Gastroesophageal sphincter (tissue), 4 donors: ENCODE data around the gene SLC6A15. TPM values are rescaled to one million over a fixed set of nuclear protein-coding genes. Genes with fewer than 3 reads are reported as not detected.

ENCODE experiments used
- ATAC-seq: fragments of 150-250 bp; one replicate; pipeline ENCODE4 v1.9.1; 2016; ENCODE audit warnings: mild to moderate bottlenecking, moderate library complexity
- H3K27ac ChIP-seq, 4 donors: fragments of 200-600 bp; sonication (generic) in 3 of 4; 1 replicate in 3 of 4; 2 replicates in 1 of 4; pipeline ENCODE4 v1.5.1; 2016 to 2019
- H3K27me3 ChIP-seq: fragments of 200-600 bp; sonication (generic); one replicate; pipeline ENCODE4 v1.5.1; 2019
- H3K36me3 ChIP-seq, 2 donors: fragments of 200-600 bp; sonication (generic); one replicate each; pipeline ENCODE4 v1.5.1; 2019; ENCODE audit warnings: control low read depth in 1 of 2
- H3K4me1 ChIP-seq, 3 donors: fragments of 200-600 bp; sonication (generic); 1 replicate in 2 of 3; 2 replicates in 1 of 3; pipeline ENCODE4 v1.5.1; 2016 to 2019; ENCODE audit warnings: control low read depth in 2 of 3
- H3K4me3 ChIP-seq, 2 donors: fragments of 200-600 bp; sonication (generic); one replicate each; pipeline ENCODE4 v1.5.1; 2019; ENCODE audit warnings: mild to moderate bottlenecking in 1 of 2, moderate library complexity in 1 of 2
- H3K9me3 ChIP-seq, 3 donors: fragments of 200-600 bp; sonication (generic); one replicate each; pipeline ENCODE4 v1.5.1; 2017 to 2019; ENCODE audit warnings: control low read depth in 2 of 3
- EP300 ChIP-seq: sonication (generic); formaldehyde crosslinking; IDR thresholded peaks from one replicate; pipeline ENCODE4 v1.6.1; 2017; ENCODE audit warnings: antibody characterized with exemption, mild to moderate bottlenecking
- POLR2A ChIP-seq, 2 donors: fragments of 450-650 bp; IDR thresholded peaks; one replicate each; pipeline ENCODE4 v1.6.1; 2017; ENCODE audit warnings: antibody characterized with exemption in 2 of 2, mild to moderate bottlenecking in 2 of 2, moderate library complexity in 1 of 2
- POLR2AphosphoS5 ChIP-seq: sonication (generic); formaldehyde crosslinking; IDR thresholded peaks from one replicate; pipeline ENCODE4 v1.6.1; 2017; ENCODE audit warnings: antibody characterized with exemption
- WGBS, 2 donors: methylation state at CpG; one replicate each; pipeline ENCODE4 v1.1.5; 2018; ENCODE audit warnings: low coverage in 1 of 2; 5-methylcytosine and 5-hydroxymethylcytosine counted together
- total RNA-seq, 4 donors: library from RNA; depleted of rRNA; stranded (reverse); fragments of >200 nt; gene quantifications; one replicate each; pipeline ENCODE4 v1.1.0, GENCODE V29; 2016
- TF ChIP-seq, protein P1 (sequence below), 4 experiments: fragments of 200-600 bp in 2 of 4; fragments of 450-650 bp in 2 of 4; sonication (generic) in 1 of 4; IDR thresholded peaks; one replicate each; pipeline ENCODE4 v1.5.1; 2017 to 2019; ENCODE audit warnings: antibody characterized with exemption in 4 of 4, mild to moderate bottlenecking in 2 of 4, moderate library complexity in 2 of 4

The SLC6A15 gene
- total RNA-seq, 4 donors from 2014 or later, result 0.54 to 2.3 (median 1.7) TPM

- no peaks in the 10 kb centered on the region for H3K36me3 ChIP-seq
- no peaks in the 10 kb centered on the region for H3K9me3 ChIP-seq
- no peaks in the 10 kb centered on the region for H3K4me1 ChIP-seq
- H3K4me3 ChIP-seq, result no peak overlapping the region
- no peak overlapping the region for H3K27ac ChIP-seq
- WGBS, 2 donors, result 58 to 72% methylated on average over 2 of the region's 2 CpGs
- TF ChIP-seq, protein P1, sequence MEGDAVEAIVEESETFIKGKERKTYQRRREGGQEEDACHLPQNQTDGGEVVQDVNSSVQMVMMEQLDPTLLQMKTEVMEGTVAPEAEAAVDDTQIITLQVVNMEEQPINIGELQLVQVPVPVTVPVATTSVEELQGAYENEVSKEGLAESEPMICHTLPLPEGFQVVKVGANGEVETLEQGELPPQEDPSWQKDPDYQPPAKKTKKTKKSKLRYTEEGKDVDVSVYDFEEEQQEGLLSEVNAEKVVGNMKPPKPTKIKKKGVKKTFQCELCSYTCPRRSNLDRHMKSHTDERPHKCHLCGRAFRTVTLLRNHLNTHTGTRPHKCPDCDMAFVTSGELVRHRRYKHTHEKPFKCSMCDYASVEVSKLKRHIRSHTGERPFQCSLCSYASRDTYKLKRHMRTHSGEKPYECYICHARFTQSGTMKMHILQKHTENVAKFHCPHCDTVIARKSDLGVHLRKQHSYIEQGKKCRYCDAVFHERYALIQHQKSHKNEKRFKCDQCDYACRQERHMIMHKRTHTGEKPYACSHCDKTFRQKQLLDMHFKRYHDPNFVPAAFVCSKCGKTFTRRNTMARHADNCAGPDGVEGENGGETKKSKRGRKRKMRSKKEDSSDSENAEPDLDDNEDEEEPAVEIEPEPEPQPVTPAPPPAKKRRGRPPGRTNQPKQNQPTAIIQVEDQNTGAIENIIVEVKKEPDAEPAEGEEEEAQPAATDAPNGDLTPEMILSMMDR (IDR thresholded peaks at IDR 0.05), result no peak
- TF ChIP-seq POLR2AphosphoS5 (no peak), POLR2A (IDR thresholded peaks at IDR 0.05) (no peak), EP300 (no peak)
- ATAC-seq, result no peak
- H3K27me3 ChIP-seq, result no peaks in the 10 kb centered on the region
Measured at GRCh38 chr12:84946753-84947152, 34.2 kb upstream of the SLC6A15 start.

DNA sequence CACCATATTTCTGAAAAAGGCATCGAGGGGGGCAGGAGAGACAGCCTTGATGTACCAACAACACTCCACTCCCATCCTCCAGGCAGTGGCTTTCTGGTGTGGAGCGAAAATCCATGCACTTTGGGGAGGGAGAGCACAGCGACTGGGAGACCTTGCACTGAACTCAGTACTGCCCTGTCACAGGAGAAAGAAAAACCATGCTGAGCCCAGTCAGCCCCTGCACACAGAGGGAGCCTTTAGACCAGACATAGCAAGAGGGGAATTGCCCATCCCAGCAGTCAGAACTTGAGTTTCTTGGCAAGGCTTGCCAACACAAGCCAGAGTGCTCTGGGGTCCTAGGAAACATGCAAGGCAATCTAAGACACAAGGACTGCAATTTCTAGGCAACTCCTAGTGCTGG lies 24.8 kb upstream of the SLC6A15 start:
- no peaks in the 10 kb centered on the region for H3K4me1 ChIP-seq
- no peaks in the 10 kb centered on the region for H3K36me3 ChIP-seq
- no peak overlapping the region for H3K27ac ChIP-seq
- H3K4me3 ChIP-seq, result no peak overlapping the region
- no peaks in the 10 kb centered on the region for H3K27me3 ChIP-seq
- ATAC-seq, result no peak
- H3K9me3 ChIP-seq, result no peaks in the 10 kb centered on the region
- TF ChIP-seq EP300 (no peak), POLR2AphosphoS5 (no peak), POLR2A (IDR thresholded peaks at IDR 0.05) (no peak)
- TF ChIP-seq, protein P1 (IDR thresholded peaks at IDR 0.05), result no peak
- 44 to 50% methylated on average over 2 of the region's 3 CpGs for WGBS, 2 donors

GRCh38 chr12:84929501-84929900 lies 16.9 kb upstream of the SLC6A15 start:
- no peak overlapping the region for H3K4me3 ChIP-seq
- ATAC-seq, result no peak
- H3K27ac ChIP-seq, result no peak overlapping the region
- H3K27me3 ChIP-seq, result peaks cover 4% of the 10 kb centered on the region
- no peaks in the 10 kb centered on the region for H3K36me3 ChIP-seq
- TF ChIP-seq POLR2AphosphoS5 (no peak), POLR2A (IDR thresholded peaks at IDR 0.05) (no peak), EP300 (no peak)
- TF ChIP-seq, protein P1 (IDR thresholded peaks at IDR 0.05), result no peak
- 87 to 89% methylated on average over 1 of the region's 1 CpG for WGBS, 2 donors
- H3K9me3 ChIP-seq, result no peaks in the 10 kb centered on the region
- no peaks in the 10 kb centered on the region for H3K4me1 ChIP-seq

DNA sequence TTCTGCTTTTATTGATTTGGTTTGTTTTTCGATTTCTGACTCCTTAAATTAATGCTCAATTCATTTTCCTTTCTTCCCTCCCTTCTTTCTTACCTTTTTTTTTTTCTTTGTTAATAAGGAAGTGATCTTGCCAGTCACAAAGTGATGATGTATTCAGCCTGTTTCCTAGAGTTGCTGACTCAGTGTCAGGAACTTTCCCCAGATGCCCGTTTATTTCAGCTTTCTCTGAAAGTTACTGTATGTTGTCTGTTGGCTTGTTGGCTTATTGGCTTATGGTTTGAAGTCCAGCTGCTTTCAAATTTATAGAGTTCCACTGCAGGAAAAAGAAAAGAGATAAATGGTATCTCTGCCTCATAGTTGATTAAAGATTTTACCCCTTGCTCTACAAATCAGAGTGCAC lies 12.4 kb upstream of the SLC6A15 start:
- peaks cover 4% of the 10 kb centered on the region for H3K27me3 ChIP-seq
- ATAC-seq, result no peak
- H3K36me3 ChIP-seq, result no peaks in the 10 kb centered on the region
- no peaks in the 10 kb centered on the region for H3K9me3 ChIP-seq
- 34% methylated on average over 2 of the region's 2 CpGs; no CpG with 5 or more reads in 1 of the 2 donors for WGBS, 2 donors
- TF ChIP-seq, protein P1 (IDR thresholded peaks at IDR 0.05), result no peak
- TF ChIP-seq EP300 (no peak), POLR2A (IDR thresholded peaks at IDR 0.05) (no peak), POLR2AphosphoS5 (no peak)
- H3K4me3 ChIP-seq, result no peak overlapping the region
- H3K27ac ChIP-seq, result no peak overlapping the region
- no peaks in the 10 kb centered on the region for H3K4me1 ChIP-seq

GRCh38 chr12:84922693-84923092 lies 10.1 kb upstream of the SLC6A15 start:
- no peaks in the 10 kb centered on the region for H3K36me3 ChIP-seq
- no peak for ATAC-seq
- H3K4me3 ChIP-seq, result no peak overlapping the region
- TF ChIP-seq POLR2A (IDR thresholded peaks at IDR 0.05), result no peak
- TF ChIP-seq EP300, result no peak
- TF ChIP-seq POLR2AphosphoS5, result no peak
- TF ChIP-seq, protein P1 (IDR thresholded peaks at IDR 0.05), result no peak
- H3K27ac ChIP-seq, result no peak overlapping the region
- peaks cover 4% of the 10 kb centered on the region for H3K27me3 ChIP-seq
- H3K4me1 ChIP-seq, result no peaks in the 10 kb centered on the region
- H3K9me3 ChIP-seq, result no peaks in the 10 kb centered on the region
- WGBS, 2 donors, result 60 to 79% methylated on average over 1 to 2 of the region's 2 CpGs
